Hematopoietic multipotent progenitor cell treated with erythropoietin and hydrocortisone succinate and interleukin-3 and kit ligand, for 4 days (in vitro differentiated cells): ENCODE data around the gene GPR33.
A peak's percentile ranks its signal among the peaks of the same experiment; 100 is the strongest.
"Not testable (repeated sequence)": the region's sequence is repeated elsewhere in the genome, so short reads cannot be mapped to it uniquely, and the experiment has no call there.

Source experiments
- DNase-seq: peaks from one replicate; pipeline ENCODE4 v3.0.0-alpha.2; 2015

The GPR33 gene

GRCh38 chr14:31487886-31488285 is at the start of gene GPR33:
GPR33 (minus strand) TSS chr14:31488039; CDS start chr14:31483965, 4,074 bp downstream.
- DNase-seq: peak; percentile 18

GRCh38 chr14:31536201-31536960 is 48.5 kb upstream of the GPR33 start:
- DNase-seq: no peak

- no peak for DNase-seq
Measured at GRCh38 chr14:31530136-31530535, 42.3 kb upstream of the GPR33 start.

- DNase-seq: no peak
Measured at GRCh38 chr14:31529053-31529452, 41.2 kb upstream of the GPR33 start.

GRCh38 chr14:31527546-31527945 is 39.7 kb upstream of the GPR33 start:
- no peak for DNase-seq

GRCh38 chr14:31527087-31527486 is 39.2 kb upstream of the GPR33 start:
- no peak for DNase-seq

- no peak for DNase-seq
Measured at GRCh38 chr14:31510855-31511254, 23.0 kb upstream of the GPR33 start.

- DNase-seq: peak; percentile 65
Measured at GRCh38 chr14:31510222-31510621, 22.4 kb upstream of the GPR33 start.

- DNase-seq: no peak
Measured at GRCh38 chr14:31508135-31508534, 20.3 kb upstream of the GPR33 start.

GRCh38 chr14:31505411-31505810 is 17.6 kb upstream of the GPR33 start:
- no peak for DNase-seq

GRCh38 chr14:31501870-31502269 is 14.0 kb upstream of the GPR33 start:
- no peak for DNase-seq

GRCh38 chr14:31492759-31493498 is 5.1 kb upstream of the GPR33 start:
- DNase-seq: no peak

GRCh38 chr14:31489691-31490090 is 1.9 kb upstream of the GPR33 start:
- DNase-seq: peak; percentile 44

GRCh38 chr14:31486764-31487163 is 1.1 kb downstream of the GPR33 start:
- no peak for DNase-seq

GRCh38 chr14:31484754-31485153 is 3.1 kb downstream of the GPR33 start:
- DNase-seq: peak; percentile 24

- DNase-seq: no peak
Measured at GRCh38 chr14:31480156-31480555, 7.7 kb downstream of the GPR33 start.

GRCh38 chr14:31479027-31479426 is 8.8 kb downstream of the GPR33 start:
- DNase-seq: no peak

- DNase-seq: no peak
Measured at GRCh38 chr14:31477248-31477647, 10.6 kb downstream of the GPR33 start.

- DNase-seq: no peak
Measured at GRCh38 chr14:31476131-31476866, 11.5 kb downstream of the GPR33 start.

GRCh38 chr14:31466554-31466953 is 21.3 kb downstream of the GPR33 start:
- no peak for DNase-seq

- DNase-seq: peak; percentile 37
Measured at GRCh38 chr14:31465111-31465510, 22.7 kb downstream of the GPR33 start.

- not testable (repeated sequence) for DNase-seq
Measured at GRCh38 chr14:31462450-31462849, 25.4 kb downstream of the GPR33 start.

- DNase-seq: no peak
Measured at GRCh38 chr14:31461545-31461944, 26.3 kb downstream of the GPR33 start.
